Neural progenitor cell (in vitro differentiated cells): ENCODE measurements around the gene PSMG4.

ENCODE experiments used
- EZH2 ChIP-seq: fragments of 200-600 bp; sonication (generic); IDR thresholded peaks from 2 replicates; pipeline ENCODE4 v1.6.1; 2017; ENCODE audit warnings: antibody characterized with exemption, mild to moderate bottlenecking, moderate library complexity
- EZH2phosphoT487 ChIP-seq: fragments of 200-600 bp; sonication (generic); IDR thresholded peaks from 2 replicates; pipeline ENCODE4 v1.6.1; 2017; ENCODE audit warnings: antibody characterized with exemption
- TF ChIP-seq, protein P1 (sequence below): fragments of 200-600 bp; sonication (generic); IDR thresholded peaks from 2 replicates; pipeline ENCODE4 v1.5.1; 2017; ENCODE audit warnings: antibody characterized with exemption, mild to moderate bottlenecking

DNA sequence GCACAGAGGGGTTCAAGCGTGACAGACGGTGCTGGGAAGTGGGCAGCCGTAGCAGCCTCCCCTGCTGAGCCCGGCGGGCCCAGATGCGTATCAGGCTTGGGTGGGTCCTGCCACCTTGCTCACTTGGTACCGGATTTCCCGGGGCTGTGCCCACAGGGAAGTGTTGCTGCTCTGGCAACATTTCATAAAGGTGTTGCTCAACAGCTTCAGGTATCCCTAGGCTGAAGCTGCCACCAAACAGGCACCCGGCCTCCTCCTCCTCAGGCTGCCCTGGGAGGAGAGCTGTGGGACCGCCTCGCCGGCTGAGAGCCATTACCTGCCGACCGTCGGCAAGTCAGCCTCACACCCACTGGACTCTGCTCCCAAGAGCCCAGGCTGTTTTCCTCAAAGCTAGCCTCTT, 11.5 kb downstream of the PSMG4 start:
- TF ChIP-seq, protein P1, sequence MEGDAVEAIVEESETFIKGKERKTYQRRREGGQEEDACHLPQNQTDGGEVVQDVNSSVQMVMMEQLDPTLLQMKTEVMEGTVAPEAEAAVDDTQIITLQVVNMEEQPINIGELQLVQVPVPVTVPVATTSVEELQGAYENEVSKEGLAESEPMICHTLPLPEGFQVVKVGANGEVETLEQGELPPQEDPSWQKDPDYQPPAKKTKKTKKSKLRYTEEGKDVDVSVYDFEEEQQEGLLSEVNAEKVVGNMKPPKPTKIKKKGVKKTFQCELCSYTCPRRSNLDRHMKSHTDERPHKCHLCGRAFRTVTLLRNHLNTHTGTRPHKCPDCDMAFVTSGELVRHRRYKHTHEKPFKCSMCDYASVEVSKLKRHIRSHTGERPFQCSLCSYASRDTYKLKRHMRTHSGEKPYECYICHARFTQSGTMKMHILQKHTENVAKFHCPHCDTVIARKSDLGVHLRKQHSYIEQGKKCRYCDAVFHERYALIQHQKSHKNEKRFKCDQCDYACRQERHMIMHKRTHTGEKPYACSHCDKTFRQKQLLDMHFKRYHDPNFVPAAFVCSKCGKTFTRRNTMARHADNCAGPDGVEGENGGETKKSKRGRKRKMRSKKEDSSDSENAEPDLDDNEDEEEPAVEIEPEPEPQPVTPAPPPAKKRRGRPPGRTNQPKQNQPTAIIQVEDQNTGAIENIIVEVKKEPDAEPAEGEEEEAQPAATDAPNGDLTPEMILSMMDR, result no peak
- TF ChIP-seq EZH2 (no peak), EZH2phosphoT487 (no peak)
